Activated gamma-delta T cell treated with Interleukin-2 at 50 U/mL for 16 hours (primary cell): ENCODE data around the gene COLQ.
"Not testable (repeated sequence)": the region's sequence is repeated elsewhere in the genome, so short reads cannot be mapped to it uniquely, and the experiment has no call there.

ENCODE experiments used
- DNase-seq: peaks from one replicate; pipeline ENCODE4 v3.0.0-alpha.2; 2020

Gene COLQ

GRCh38 chr3:15410966-15411365, 110.5 kb downstream of the COLQ start:
- not testable (repeated sequence) for DNase-seq

- no peak for DNase-seq
Measured at GRCh38 chr3:15409774-15410173, 111.7 kb downstream of the COLQ start.

- DNase-seq, result no peak
Measured at GRCh38 chr3:15409239-15409638, 112.3 kb downstream of the COLQ start.

- DNase-seq, result no peak
Measured at GRCh38 chr3:15405448-15406050, 116.0 kb downstream of the COLQ start.

- no peak for DNase-seq
Measured at GRCh38 chr3:15404767-15405166, 116.7 kb downstream of the COLQ start.

- no peak for DNase-seq
Measured at GRCh38 chr3:15403965-15404364, 117.5 kb downstream of the COLQ start.

GRCh38 chr3:15403495-15403894, 118.0 kb downstream of the COLQ start:
- no peak for DNase-seq

- DNase-seq, result no peak
Measured at GRCh38 chr3:15401936-15402335, 119.6 kb downstream of the COLQ start.
